H4 (cell line): Measurements from ENCODE around the gene CSTA. TPM values are rescaled to one million over a fixed set of nuclear protein-coding genes. Genes with fewer than 3 reads are reported as not detected.

Source experiments
- DNase-seq: peaks from one replicate; pipeline ENCODE4 v3.0.0-alpha.2; 2015; ENCODE audit warnings: low spot score
- total RNA-seq: library from RNA; depleted of rRNA; stranded (reverse); fragments of >200 nt; shearing (Covaris generic); gene quantifications from 2 replicates; pipeline ENCODE4 v1.2.3, GENCODE V29; 2014; rRNA removed

CSTA gene, protein sequence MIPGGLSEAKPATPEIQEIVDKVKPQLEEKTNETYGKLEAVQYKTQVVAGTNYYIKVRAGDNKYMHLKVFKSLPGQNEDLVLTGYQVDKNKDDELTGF
- 39.5 and 62.1 TPM in 2 replicates for total RNA-seq

DNA sequence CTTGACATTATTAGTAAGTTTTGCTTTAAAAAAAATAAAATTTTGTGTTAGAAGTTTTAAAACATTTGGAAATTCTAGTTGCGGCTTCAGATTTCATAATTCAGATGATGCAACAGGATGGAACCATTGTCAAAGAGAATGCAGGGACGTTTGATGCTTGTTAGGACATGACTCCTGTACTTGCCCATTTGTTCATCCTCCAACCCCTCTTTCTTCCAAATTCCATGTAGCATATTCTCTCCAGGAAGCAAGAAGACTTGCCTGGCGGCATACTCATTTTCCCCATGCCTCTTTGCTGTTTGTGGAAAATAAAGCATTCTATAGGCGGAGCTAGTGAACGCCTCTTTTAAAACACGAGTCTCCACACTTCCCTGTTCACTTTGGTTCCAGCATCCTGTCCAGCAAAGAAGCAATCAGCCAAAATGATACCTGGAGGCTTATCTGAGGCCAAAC, at the start of gene CSTA:
CSTA (plus strand) TSS at position 378 of the 453 bp plus-strand sequence; CDS start at position 423, 45 bp downstream.
- peak; percentile 21 for DNase-seq

DNA sequence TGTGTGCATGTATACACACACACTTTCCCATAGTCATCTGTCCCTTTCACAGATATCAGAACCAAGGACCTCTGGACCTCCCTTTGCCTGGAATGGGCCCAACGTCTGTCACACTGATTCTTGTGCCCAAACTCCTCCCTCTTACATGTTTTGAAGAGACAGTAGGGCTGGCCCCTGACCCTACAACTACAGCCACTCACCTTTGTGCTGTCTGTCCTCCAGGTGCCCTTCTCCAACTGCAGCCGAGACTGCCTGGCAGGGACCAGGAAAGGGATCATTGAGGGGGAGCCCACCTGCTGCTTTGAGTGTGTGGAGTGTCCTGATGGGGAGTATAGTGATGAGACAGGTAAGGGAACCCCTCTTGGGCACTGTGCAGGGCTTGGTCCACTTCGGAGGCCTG, 43.2 kb upstream of the CSTA start:
- no peak for DNase-seq

DNA sequence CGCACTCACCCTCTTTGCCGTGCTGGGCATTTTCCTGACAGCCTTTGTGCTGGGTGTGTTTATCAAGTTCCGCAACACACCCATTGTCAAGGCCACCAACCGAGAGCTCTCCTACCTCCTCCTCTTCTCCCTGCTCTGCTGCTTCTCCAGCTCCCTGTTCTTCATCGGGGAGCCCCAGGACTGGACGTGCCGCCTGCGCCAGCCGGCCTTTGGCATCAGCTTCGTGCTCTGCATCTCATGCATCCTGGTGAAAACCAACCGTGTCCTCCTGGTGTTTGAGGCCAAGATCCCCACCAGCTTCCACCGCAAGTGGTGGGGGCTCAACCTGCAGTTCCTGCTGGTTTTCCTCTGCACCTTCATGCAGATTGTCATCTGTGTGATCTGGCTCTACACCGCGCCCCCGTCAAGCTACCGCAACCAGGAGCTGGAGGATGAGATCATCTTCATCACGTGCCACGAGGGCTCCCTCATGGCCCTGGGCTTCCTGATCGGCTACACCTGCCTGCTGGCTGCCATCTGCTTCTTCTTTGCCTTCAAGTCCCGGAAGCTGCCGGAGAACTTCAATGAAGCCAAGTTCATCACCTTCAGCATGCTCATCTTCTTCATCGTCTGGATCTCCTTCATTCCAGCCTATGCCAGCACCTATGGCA, 41.1 kb upstream of the CSTA start:
- no peak for DNase-seq

DNA sequence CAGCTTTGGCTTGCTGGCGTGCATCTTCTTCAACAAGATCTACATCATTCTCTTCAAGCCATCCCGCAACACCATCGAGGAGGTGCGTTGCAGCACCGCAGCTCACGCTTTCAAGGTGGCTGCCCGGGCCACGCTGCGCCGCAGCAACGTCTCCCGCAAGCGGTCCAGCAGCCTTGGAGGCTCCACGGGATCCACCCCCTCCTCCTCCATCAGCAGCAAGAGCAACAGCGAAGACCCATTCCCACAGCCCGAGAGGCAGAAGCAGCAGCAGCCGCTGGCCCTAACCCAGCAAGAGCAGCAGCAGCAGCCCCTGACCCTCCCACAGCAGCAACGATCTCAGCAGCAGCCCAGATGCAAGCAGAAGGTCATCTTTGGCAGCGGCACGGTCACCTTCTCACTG, 40.6 kb upstream of the CSTA start:
- DNase-seq, result no peak

DNA sequence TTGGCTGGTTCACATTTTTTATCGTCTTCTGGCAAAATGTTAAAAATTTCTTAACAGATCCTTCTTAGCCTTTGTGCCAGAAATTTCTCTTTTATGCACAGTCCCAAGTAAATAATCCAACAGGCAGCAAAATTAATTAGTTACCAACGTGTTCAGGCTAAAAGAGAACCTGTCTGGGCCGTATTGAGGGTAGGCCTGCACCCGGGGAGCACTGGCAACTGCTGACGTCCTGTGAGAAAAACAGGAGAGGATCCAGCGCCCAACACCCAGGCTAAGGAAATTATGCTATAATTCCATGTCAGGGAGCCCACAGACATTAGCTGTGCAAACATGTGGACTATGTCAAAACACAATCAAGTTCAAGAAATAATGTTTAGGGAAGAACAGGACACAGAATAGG, 30.7 kb upstream of the CSTA start:
- no peak for DNase-seq

DNA sequence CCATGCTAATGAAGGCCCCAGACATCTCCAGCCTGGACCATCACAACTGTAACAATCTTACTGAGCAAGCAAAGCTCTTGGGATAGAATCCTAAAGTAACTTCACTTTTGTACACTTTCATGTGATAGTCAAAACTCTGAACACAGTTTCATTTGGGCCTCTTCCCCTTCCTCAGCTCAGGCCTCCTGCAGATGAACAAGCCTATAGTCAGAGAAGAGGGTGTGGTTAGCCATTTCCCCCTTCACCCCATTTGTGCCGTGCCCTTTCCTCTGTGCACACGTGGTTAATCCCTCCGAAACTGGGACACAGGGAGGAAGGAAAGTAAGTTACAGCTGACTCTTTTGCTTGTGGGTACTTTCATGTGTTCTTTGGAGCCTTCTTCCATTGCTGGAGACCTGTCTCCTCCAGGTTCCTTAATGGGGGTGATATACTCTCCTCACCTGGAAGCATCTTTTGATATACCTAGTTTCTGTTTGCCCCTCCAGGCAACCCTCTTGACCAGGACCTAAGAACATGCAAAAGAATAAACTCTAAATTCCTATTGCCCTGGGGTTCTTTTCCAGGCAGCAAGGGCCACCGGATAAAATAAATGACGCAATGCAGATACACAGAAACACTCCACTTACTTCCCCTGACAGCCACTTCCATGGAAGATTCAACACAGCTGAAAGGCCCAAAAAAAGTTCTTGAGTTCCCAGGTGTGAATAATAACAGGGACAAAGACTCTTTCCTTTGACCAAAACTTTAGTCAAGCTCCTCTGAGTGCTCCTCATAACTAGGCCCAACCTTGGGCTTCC, 29.6 kb upstream of the CSTA start:
- DNase-seq, result no peak

DNA sequence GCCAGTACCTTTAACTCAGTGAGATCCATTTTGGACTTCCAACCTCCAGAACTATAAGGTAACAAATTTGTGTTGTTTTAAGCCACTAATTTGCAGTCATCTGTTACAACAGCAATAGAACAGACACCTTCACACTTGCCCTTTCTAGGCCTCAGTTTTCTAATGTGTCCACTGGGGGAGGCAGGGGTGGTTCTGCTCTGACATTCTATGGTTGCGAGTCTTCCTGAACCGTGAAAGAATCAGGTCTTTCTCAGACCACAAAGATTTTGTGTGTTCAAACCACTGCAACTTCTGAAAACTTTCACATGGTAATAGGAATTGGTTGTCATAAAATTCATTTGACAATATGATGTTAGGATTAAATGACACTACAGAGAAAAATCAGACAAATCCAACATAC, 26.8 kb upstream of the CSTA start:
- DNase-seq, result no peak

DNA sequence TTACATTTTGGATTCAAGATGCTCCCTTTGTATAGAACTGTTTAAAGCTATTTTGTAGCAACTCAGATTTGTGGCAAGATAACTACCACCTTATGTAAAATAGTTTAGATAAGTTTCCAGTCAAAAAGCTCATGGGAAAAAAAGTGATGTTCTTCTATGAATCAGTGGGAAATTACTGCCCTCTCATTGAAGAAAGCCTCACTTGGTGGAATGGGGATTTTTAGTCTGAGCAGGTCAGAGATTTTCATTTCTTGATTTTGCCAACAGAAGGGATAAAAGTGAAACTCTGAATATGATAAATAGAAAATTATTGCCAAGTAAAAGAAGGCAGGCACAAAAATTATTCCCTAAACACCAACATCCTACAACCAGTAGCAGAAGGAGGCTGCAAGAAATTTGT, 25.8 kb upstream of the CSTA start:
- no peak for DNase-seq

DNA sequence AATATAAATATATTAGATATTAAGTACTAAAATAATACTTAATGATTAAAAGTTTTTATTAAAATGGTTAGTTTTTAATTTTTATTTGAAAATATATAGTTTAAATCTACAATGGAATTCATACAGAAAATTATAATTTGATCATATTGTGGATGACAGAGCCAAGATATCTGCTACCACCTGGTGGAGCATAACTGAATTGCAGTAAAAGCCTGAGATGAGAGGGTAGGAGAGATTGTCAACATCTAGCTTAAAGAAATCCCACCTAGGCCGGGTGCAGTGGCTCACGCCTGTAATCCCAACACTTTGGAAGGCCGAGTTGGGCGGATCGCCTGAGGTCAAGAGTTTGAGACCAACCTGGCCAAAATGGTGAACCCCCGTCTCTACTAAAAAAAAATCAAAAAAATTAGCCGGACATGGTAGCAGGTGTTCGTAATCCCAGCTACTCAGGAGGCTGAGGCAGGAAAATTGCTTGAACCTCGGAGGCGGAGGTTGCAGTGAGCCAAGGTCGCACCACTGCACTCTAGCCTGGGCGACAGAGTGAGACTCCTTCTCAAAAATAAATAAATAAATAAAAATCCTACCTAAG, 25.1 kb upstream of the CSTA start:
- no peak for DNase-seq

DNA sequence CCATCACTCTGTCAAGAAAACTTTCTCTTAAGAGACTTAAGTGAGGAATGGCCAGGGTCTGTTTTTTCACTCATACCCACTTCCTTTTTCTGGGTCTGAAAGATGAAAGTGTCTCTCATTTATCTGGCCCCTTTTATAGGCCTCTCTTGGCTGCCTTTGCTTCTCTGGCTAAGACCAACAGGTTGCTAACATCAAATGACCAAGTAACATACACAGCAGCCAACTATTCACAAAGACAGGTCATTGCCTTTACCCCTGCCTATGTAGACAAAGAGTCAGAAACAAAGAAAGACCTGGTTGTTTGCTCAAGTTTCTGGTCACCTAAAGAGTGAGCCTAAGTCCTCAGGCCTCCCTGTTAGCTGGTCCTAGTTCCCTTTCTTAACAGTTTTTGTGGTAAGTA, 24.0 kb upstream of the CSTA start:
- DNase-seq, result no peak

DNA sequence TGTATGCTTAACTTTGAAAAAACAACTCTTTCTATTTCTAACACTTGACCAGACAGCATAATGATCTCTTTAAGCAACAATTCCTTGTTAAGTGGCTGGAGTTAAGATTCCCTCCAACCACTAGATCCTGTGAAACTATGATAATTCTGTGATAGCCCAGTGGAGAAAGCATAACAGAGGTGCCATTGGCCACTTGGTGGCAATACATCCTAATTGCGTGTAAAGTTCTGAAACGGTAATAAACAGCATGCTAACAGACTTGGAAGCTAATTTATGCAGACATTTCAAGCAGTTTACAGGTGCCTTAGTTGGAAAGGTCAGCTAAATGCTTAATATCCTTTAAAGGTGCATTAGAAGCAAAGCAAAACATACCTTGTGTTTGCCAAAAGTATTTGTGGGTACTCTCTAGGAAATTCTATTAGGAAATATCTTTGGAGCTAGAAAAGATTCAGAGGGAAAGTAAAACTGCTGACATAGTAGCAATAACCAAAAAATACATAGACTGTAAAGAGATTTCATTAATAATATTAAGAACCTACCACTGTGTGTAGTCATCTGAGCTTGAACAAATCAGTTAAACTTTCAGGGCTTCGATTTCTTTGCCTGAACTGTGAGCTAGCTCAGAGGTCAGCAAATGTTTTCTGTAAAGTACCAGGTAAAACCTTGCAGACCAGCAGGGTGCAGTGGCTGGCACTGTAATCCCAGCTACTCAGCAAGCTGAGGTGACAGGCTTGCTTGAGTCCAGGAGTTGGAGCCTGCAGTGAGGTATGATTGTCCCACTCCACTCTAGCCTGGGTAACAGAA, 19.0 kb upstream of the CSTA start:
- no peak for DNase-seq

DNA sequence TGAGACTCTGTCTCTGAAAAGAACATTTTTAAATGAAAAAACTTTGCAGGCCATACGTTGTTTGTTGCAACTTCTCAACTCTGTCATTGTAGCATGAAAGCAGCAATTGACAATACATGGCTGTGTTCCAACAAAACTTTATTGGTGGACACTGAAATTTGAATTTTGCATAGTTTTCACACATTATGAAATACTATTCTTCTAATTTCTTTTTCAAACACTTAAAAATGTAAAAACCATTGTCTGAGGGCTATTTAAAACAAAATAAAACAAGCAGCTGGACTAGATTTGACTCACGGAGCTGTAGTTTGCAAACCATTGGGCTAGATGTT, 18.5 kb upstream of the CSTA start:
- DNase-seq, result no peak

DNA sequence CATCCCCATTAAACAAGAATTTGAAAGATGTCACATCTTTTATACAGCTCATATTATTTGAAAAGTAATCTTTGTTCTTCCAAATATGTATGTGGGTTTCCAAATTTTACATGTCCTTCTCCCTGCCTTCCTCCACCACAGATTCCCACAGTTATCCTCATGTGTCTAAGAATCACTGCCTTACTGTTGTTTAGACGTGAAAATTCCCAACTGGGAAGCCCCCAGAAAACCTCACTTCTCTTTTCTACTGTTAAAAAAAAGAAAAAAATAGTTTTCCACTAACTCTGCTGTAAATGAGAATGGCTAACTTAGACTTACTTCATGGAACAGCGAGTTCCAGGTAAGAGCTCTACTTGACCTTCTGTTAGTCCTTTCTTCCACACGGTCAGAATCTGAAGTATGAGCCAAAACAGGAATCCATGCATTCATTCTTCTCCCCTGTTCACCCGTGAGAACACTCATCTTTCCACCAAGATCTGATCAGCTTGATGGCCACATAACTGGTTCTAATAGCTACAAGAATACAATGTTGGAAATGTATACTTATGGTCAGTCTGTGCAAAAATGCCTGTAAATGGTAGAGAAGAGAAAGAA, 17.9 kb upstream of the CSTA start:
- no peak for DNase-seq

DNA sequence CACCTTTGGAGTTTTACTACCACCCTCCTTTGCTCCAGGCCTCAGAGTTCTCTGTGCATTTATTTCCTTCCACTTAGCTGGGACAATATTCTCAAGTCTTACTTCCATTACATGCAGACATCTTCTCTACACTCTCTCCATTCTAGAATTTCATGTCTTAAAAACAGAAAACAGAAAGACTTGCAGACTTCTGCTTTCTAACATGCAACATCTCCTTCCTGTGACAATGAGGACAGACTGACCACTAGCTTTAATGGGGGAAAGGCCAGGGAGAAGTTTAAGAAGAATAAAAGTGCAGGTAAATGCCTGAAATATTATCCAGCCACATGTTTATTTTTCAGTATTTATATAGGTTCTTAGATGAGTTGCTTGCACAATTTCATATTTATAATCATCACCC, 17.1 kb upstream of the CSTA start:
- no peak for DNase-seq

DNA sequence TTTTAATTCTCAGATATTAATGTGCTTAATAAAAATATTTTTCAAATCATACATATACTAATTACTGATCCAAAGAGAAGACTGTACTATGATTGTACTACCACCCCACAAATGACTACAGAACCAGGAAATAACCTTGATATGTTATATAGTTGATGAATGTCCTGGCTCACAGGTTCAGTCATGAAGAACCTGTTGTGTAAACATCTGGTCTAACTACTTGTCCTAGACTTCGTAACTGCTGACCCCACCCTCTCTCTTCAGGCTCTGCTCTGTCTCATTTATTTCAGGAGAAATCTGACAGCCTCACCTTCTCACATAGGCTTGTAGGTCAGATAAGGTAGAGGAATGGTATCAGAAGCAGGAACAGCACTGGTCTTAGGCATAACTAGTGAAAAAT, 14.7 kb upstream of the CSTA start:
- DNase-seq, result no peak

DNA sequence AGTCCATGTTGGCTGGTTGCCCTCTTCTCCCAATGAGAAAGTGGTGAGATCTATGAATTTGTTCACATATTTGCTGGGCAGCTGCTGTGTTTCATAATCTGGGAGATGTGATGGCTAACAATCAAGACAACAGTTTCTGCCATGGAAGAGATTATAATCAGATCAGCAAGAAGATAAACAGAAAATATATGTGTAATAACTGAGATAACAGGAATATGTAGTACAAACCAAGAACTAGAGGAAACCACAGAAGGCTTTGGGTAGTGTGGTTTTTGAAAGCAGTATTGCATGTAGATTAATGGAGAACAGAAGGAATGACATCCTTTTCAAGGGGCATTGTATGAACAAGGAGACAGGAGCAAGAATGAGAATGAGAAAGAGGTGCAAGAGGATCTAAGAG, 12.2 kb upstream of the CSTA start:
- DNase-seq, result no peak

DNA sequence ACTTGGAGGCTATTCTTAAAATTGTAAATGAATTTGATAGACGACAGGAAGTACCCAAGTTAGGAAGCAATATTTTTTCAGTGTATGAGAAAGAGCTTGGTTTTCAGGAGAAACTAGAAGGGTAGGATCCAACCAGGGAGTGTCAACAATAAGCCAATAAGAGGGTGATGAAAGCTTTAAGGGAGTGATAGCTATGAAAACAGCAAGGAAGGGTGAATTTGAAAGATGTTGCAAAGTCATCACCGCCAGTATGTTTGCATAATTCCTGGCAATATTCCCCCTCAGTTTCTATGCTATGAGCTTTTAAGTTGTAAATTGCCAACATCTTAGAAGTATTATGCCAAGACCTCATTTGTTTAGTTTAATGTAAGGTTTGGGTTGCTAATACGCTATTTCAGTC, 11.8 kb upstream of the CSTA start:
- no peak for DNase-seq

DNA sequence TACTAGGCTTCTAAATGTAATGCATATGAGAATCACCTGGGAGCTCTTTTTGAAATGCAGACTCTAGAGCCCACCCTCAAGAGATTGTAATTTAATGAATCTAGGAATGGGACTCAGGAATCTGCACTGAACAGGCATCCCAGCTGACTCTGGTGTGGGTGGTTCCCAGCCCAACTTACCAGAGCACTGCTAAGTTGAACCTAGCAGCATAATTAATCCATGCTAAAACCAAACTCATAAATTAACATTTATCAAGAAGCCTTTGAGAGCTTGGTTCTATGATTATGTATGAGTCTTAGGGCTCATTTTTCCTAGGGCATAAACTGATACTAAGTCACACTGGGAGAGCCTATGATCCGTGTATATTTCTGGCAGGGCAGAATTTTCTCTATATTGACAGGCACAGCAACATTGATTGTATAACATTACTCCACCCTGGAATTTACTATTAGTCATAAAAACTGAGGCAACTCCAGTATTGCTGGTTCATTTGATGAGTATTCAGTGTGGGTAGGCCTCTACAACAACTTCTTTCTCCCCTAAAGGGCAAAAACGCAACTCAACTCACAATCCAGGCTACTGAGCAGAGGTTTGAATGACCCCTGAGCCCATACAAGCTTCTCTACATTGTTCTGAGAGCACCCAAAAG, 10.7 kb upstream of the CSTA start:
- DNase-seq, result no peak

DNA sequence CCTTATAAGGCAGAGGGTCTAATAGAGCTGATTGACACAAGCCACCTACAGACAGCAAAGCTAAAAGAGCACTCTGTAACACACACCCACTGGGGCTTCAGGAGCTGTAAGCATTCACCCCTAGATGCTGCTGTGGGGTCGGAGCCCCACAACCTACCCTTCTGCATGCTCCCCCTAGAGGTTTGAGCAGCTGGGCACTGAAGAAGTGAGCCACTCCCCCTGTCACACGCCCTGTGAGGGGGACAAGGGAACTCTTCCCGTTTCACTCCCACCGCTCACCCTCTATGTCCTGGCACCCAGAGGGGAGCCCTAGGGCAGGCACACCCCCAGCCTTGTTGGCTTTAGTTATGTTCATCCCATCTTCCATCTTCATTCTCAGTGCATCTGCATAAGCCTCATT, 9.4 kb upstream of the CSTA start:
- DNase-seq, result no peak

DNA sequence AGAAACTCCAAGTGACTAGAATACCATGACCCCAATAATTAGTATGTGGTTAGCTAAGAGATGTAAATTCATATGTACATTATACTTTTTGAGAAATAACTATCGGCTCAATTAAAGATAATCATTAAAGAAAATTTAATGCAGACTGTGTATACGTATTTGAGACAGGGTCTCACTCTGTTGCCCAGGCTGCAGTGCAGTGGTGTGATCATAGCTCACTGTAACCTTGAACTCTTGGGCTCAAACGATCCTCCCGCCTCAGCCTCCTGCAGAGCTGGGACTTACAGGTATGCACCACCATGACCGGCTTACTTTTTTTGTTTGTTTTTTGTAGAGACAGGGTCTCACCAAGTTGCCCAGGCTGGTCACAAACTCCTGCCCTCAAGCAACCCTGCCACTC, 8.7 kb upstream of the CSTA start:
- DNase-seq, result no peak

DNA sequence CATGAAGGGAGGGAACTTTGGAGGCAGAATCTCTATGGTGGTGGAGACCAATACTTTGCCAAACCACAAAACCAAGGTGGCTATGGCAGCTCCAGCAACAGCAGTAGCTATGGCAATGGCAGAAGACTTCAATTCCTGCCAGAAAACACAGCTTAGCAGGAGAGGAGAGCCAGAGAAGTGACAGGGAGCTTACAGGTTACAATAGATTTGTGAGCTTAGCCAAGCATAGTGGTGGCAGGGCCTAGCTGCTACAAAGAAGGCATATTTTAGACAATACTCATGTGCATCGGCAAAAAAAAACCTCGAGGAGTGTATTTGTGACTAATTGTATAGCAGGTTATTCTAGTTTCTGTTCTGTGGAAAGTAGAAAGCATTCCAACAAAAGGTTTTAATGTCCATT, 6.4 kb upstream of the CSTA start:
- no peak for DNase-seq
